ENCODE measurements around the gene CRMP1.

GRCh38 chr4:5926598-5926997 is 33.7 kb upstream of the CRMP1 start:
- TF ChIP-seq CTCF (IDR thresholded peaks at IDR 0.05) (no peak), POLR2A (IDR thresholded peaks at IDR 0.05) (no peak)

Data from gastroesophageal sphincter (tissue), 3 donors.